HepG2 (cell line): ENCODE data around the gene DNAJA3. TPM values are rescaled to one million over a fixed set of nuclear protein-coding genes. Genes with fewer than 3 reads are reported as not detected.

ENCODE experiments used
- ATF3 ChIP-seq: sonication (generic); formaldehyde crosslinking; IDR thresholded peaks from 2 replicates; pipeline ENCODE4 v1.4.0; 2020; ENCODE audit warnings: missing genetic modification reagents
- BCL3 ChIP-seq: sonication (generic); formaldehyde crosslinking; IDR thresholded peaks from 2 replicates; pipeline ENCODE4 v1.5.1; 2020; ENCODE audit warnings: mild to moderate bottlenecking, missing genetic modification reagents, moderate library complexity
- FOXC1 ChIP-seq: sonication (generic); formaldehyde crosslinking; IDR thresholded peaks from 2 replicates; pipeline ENCODE4 v1.8.0; 2022; ENCODE audit warnings: mild to moderate bottlenecking, missing genetic modification reagents, borderline replicate concordance
- HMGXB4 ChIP-seq, 2 experiments: sonication (generic) in 1 of 2; formaldehyde crosslinking in 1 of 2; IDR thresholded peaks; 2 replicates each; pipeline versions ENCODE4 v1.4.0 to v1.6.1; 2018 to 2020; ENCODE audit warnings: missing genetic modification reagents in 2 of 2, borderline replicate concordance in 1 of 2, low read depth in 1 of 2, mild to moderate bottlenecking in 1 of 2, missing biosample characterization in 1 of 2
- HNF4A ChIP-seq: sonication (generic); formaldehyde crosslinking; IDR thresholded peaks from 2 replicates; pipeline ENCODE4 v1.4.0; 2020; ENCODE audit warnings: missing genetic modification reagents
- KMT2A ChIP-seq: sonication (generic); formaldehyde crosslinking; IDR thresholded peaks from 2 replicates; pipeline ENCODE4 v1.4.0; 2020; ENCODE audit warnings: missing genetic modification reagents
- KMT2B ChIP-seq: IDR thresholded peaks from 2 replicates; pipeline ENCODE4 v1.6.1; 2016; ENCODE audit warnings: missing genetic modification reagents, missing compliant biosample characterization
- MAFG ChIP-seq: sonication (generic); formaldehyde crosslinking; IDR thresholded peaks from 2 replicates; pipeline ENCODE4 v1.5.1; 2020; ENCODE audit warnings: mild to moderate bottlenecking, missing genetic modification reagents
- MYPOP ChIP-seq: sonication (generic); formaldehyde crosslinking; IDR thresholded peaks from 2 replicates; pipeline ENCODE4 v1.8.1; 2023; ENCODE audit warnings: mild to moderate bottlenecking, moderate library complexity, missing genetic modification reagents
- NR2F6 ChIP-seq, 2 experiments: IDR thresholded peaks; 2 replicates each; pipeline ENCODE4 v1.6.1; 2016; ENCODE audit warnings: antibody characterized with exemption in 1 of 2, mild to moderate bottlenecking in 1 of 2
- THRA ChIP-seq: sonication (generic); formaldehyde crosslinking; IDR thresholded peaks from 2 replicates; pipeline ENCODE4 v1.4.0; 2020; ENCODE audit warnings: missing genetic modification reagents, borderline replicate concordance
- ZFP91 ChIP-seq: sonication (generic); formaldehyde crosslinking; IDR thresholded peaks from 2 replicates; pipeline ENCODE4 v1.9.0; 2022; ENCODE audit warnings: missing genetic modification reagents, mild to moderate bottlenecking, borderline replicate concordance
- ZNF235 ChIP-seq: sonication (generic); formaldehyde crosslinking; IDR thresholded peaks from 2 replicates; pipeline ENCODE4 v1.8.1; 2023; ENCODE audit warnings: mild to moderate bottlenecking, missing genetic modification reagents, borderline replicate concordance
- ZNF740 ChIP-seq: sonication (generic); formaldehyde crosslinking; IDR thresholded peaks from 2 replicates; pipeline ENCODE4 v1.4.0; 2020; ENCODE audit warnings: missing genetic modification reagents
- polyA plus RNA-seq, 8 experiments: library from polyadenylated mRNA; depleted of rRNA in 3 of 8; stranded (reverse) in 7 of 8; unstranded in 1 of 8; fragments of >200 nt; fragmentation: Illumina TruSeq in 4 of 8; extraction: Trizol in 4 of 8; gene quantifications; 2 replicates each; pipeline versions ENCODE4 v1.2.1 to v1.2.3, GENCODE V29; 2011 to 2016; ENCODE audit warnings: low read depth in 4 of 8, missing spikeins in 1 of 8, mixed read lengths in 1 of 8; ENCODE audit not compliant: insufficient read depth in 1 of 8
- total RNA-seq, 5 experiments: library from RNA; depleted of rRNA; stranded (reverse); fragments of >200 nt; fragmentation: Illumina TruSeq; extraction: Trizol; gene quantifications; 2 replicates each; pipeline ENCODE4 v1.2.3, GENCODE V29; 2016; ENCODE audit warnings: low read depth in 1 of 5

Gene DNAJA3
- total and polyA plus RNA-seq, 2 of the 13 experiments (the other 11 are each of a cell fraction or from before 2014, with no cell fraction given), result 77.0 to 83.3 TPM

GRCh38 chr16:4415538-4416199 lies 10.0 kb upstream of the DNAJA3 start (continued):
- TF ChIP-seq ZFP91 (CRISPR knock-in tag) (no peak), HMGXB4 (CRISPR knock-in tag; IDR thresholded peaks at IDR 0.05; ENCODE audit: borderline replicate concordance in 1 of 2, low read depth in 1 of 2) (peak in 1 of 2 experiments; percentile 56; a peak in 2 of 4 replicates), ZNF235 (CRISPR knock-in tag) (0 out of 2 replicates have a peak, but pooled peaks have one; percentile 10), MAFG (CRISPR knock-in tag) (no peak; the same call in 1 of the 2 replicates), HNF4A (CRISPR knock-in tag) (no peak), MYPOP (0 out of 2 replicates have a peak, but pooled peaks have one; percentile 28), ATF3 (CRISPR knock-in tag) (no peak), THRA (CRISPR knock-in tag) (peak; percentile 97), KMT2B (CRISPR knock-in tag) (0 out of 2 replicates have a peak, but pooled peaks have one; percentile 30), FOXC1 (0 out of 2 replicates have a peak, but pooled peaks have one; percentile 17), ZNF740 (CRISPR knock-in tag) (no peak), BCL3 (CRISPR knock-in tag) (no peak; the same call in 1 of the 2 replicates), KMT2A (CRISPR knock-in tag) (no peak), NR2F6 (IDR thresholded peaks at IDR 0.05) (no peak; the same call in 1 of the 2 replicates), NR2F6 (CRISPR knock-in tag; IDR thresholded peaks at IDR 0.05) (peak; percentile 53; the same call in 1 of the 2 replicates)
